LoVo (cell line): ENCODE results near the gene HOXD4.

Source experiments
- DNase-seq: peaks from one replicate; pipeline ENCODE4 v3.0.0-alpha.2; 2016; ENCODE audit warnings: low spot score

The HOXD4 gene

DNA sequence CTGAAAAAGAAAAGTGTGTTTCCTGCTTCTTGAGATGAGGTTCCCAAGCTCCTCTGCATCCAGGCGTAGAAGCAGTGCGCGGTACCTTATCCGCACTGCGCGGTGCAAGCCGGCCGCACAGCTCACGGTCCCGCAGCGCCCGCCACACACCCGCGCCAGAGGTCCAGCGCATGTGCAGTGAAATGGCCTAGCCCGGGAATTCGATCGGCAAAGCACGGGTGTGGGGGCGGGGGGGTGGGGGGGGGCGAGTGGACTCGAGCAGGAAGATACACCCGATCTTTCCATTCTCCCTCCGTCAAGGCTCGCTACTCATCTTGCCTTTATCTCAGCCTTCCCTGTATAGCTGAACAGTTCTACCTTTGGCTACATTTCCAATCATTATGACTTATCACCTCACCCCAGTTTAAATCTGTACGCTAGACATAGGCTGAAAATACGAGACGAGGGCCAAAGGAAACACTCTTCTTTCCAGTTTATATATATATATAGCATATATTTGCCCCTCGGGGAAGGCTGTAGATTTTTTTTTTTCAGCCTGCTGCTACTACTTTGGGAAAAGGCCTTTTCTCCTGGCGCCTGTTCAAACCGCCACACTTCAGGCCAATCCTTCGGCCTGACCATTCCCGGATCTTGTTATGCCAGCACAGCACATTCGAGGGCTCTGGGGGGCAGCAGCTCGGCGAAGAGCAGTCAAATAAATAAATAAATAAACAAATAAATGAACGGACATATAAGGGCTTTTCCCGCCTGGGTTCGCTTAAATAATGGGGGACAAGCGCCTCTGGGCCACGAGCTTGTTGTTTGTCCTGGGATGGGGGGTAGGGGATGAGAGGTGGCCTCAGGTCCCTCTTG is 11.5 kb upstream of the HOXD4 start:
- DNase-seq = no peak

GRCh38 chr2:176140513-176141317 is 10.6 kb upstream of the HOXD4 start:
- peak; percentile 54 for DNase-seq

GRCh38 chr2:176142281-176142680 is 9.1 kb upstream of the HOXD4 start:
- DNase-seq = no peak

- DNase-seq = no peak
These were observed 6.0 kb upstream of the HOXD4 start for GRCh38 chr2:176145085-176145969.

DNA sequence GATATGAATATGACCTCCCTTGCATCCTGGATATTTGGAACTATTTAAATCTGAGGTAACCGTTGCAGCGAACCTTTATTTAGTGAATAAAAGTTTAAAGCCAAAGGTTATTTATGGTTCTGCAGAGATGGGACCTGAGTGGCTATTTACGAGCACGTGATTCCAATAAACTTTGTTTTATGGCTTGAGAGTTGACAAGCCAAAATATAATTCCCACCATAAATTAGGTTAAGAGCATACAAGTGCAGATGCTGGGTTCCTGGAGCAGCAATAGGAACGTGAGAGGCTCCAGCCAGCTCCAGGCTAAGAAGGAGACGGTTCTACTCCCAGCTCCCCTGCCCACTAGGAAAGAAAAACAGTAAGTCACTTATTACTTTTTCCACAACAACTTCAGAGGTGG is 5.2 kb upstream of the HOXD4 start:
- DNase-seq = no peak

DNA sequence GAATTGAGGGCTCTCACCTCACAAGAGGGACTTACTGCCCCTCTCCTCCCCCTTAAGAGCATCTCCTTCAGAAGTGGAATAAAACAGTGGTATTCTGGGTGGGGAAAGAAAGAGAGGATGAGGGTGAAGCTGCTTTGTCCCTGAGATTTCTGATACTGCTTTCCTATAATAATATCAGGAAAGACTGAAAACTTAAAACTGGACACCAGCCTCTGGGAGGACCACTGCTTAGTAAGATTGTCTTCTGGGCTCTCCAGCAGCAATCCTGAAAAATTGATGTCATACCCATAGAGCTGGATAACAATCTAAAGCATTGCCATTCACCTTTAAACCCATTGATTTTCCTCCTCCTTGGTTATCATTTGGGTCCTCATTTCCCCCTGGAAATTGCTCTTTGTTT is 4.7 kb upstream of the HOXD4 start:
- DNase-seq = no peak

DNA sequence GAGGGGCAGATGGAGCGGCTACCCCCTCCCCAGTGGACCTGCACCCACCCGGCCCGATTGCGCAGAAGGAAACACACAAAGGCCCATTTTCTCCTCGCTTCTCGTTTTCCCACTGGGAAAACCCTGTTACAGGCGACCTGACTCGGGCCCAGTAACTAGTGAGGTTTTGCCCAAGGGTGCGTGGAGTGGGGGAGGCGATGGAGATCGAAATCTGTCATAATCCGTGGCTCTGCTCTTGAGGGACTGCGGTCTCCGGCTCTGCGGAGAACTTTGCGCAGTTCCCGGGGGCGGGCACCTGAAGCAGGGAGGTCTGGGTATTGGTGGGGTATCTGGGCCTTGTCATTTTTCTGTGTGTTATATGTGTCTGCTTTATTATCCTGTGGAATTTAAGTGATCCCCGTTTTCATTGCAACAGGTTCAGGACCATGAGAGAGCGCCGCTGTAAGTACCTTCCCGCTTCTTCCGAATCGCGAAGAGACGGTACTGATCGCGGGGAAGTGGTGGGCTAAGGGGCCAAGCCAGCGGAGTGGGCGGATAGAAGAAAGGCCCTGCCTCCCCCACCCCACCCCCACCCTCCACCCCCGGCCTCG is 4.0 kb upstream of the HOXD4 start:
- DNase-seq = no peak

GRCh38 chr2:176147800-176148496 is 3.4 kb upstream of the HOXD4 start:
- DNase-seq = no peak

- DNase-seq = no peak
These were observed 2.5 kb upstream of the HOXD4 start for GRCh38 chr2:176148751-176149421.

- DNase-seq = no peak
These were observed 1.8 kb upstream of the HOXD4 start for GRCh38 chr2:176149481-176149938.

DNA sequence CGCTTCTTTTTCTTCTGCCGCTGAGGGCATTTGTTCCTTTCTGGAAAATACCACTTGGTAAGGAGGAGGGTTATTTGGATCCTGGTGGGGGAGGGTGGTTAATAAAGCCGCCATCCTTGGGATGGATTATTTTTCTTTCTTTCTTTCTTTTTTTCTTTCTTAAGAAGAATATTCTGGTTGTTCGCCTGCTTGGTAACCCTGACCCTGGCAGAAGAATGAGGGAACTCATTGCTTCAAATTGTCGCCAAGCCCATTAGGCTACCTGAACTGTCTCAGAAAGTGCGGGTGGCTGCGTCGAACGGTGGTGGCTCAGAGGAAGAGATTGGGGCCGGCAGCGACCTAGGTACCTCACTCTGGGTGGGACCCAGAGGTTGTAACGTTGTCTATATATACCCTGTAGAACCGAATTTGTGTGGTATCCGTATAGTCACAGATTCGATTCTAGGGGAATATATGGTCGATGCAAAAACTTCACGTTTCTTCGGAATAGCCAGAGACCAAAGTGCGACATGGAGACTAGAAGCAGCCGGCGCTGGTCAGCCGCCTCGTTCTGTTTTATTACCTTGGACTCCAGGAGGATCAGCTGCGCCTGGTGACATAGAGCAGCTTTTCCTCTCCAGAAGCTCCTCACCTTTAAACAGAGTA is 1.3 kb upstream of the HOXD4 start:
- DNase-seq = no peak

DNA sequence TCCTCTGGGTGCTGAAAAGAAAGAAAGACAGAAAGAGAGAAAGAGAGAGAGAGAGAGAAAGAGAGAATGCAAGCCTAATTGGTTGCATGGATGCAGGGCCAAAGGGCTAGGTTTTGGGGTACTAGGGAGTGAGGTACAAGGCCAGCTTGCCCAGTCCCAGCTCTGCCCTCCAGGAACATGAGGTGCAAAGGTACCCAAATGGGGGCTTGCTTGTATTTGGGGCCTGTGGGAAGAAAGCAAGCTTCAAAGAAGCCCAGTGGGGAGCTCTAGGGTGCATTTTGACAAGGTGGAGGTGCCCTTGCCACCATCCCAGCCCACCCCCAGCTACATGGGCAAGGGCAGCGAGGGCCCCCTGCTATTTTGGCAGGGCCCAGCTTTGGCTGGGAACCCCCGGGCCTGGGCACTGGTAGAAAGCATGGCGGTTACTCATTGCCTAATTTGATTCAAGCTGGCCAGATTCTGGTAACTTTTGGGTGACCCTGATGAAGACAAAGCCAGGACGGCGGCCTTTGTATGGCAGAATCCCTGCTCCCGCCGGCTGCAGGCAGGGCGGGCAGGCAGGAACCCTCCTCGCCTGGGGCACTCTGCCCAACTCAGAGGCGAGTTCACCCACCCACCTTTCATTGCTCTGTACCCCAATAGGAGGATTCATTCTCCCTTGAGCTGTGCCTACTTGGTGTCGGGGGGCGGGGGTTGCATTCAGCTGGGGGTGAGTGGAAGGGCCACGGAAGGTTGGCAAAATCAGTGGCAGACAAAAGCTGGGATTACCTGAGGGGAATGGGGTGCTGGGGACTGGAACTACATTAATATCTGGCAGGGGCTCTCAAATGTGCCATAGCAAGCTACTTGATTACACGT is 537 bp upstream of the HOXD4 start:
- no peak for DNase-seq

DNA sequence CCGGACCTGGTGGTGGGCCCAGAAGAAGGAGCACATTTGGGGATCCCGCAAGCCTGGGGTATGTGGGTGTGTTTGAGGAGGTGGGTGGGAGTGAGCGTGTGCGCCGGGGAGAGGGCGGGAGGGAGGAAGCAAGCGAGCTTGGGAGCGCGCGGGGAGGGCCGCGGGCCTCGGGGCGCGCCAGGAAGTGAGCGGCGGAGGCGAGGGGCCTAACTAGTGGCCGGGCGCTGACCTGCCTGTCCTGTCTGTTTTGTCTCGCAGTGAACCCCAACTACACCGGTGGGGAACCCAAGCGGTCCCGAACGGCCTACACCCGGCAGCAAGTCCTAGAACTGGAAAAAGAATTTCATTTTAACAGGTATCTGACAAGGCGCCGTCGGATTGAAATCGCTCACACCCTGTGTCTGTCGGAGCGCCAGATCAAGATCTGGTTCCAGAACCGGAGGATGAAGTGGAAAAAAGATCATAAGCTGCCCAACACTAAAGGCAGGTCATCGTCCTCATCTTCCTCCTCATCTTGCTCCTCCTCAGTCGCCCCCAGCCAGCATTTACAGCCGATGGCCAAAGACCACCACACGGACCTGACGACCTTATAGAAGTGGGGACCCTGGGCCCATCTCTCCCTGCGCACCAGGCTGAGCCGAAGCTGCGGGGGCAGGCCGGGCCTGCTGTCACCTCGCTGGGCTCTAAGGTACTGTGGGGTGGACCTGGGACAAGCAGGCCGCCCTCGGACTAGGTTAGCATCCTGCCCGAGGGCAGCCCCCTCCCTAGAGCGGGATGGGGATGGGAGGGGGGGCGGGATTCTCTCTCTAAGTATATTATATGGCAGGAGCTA is 1.2 kb downstream of the HOXD4 start:
- no peak for DNase-seq

- no peak for DNase-seq
These were observed 3.4 kb downstream of the HOXD4 start for GRCh38 chr2:176154576-176155252.

DNA sequence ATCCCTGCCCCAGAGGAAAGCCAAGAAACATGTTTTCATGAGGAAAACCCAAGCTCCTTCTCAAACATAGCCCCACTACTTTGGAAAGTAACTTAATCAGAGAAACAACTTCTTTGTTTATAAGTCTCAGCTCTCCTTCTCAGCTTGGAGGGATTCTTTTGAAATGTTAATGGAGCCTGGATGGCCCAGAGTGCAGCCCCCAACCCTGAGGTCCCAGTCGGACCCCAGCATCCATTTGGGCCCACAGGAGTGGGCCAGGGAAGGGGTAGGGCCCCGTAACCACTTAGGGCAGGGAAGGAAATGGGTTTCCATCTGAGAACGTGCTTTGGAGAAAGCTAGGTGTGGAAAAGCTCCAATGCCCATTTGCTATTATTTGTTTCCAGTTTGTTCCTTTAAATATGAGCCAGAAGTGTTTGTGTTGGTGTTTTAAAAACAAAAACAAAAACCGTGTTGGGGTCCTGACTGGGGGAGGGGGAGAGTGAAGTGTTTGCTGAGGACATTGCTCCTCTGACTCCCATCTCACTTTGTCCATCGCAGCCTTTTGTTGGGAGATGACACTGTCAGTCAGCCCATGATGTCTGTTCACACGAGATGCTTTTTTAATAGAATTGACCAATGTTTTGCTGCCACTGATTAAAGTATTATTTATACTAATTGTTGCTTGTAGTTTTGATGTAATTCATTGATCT is 4.2 kb downstream of the HOXD4 start:
- no peak for DNase-seq

DNA sequence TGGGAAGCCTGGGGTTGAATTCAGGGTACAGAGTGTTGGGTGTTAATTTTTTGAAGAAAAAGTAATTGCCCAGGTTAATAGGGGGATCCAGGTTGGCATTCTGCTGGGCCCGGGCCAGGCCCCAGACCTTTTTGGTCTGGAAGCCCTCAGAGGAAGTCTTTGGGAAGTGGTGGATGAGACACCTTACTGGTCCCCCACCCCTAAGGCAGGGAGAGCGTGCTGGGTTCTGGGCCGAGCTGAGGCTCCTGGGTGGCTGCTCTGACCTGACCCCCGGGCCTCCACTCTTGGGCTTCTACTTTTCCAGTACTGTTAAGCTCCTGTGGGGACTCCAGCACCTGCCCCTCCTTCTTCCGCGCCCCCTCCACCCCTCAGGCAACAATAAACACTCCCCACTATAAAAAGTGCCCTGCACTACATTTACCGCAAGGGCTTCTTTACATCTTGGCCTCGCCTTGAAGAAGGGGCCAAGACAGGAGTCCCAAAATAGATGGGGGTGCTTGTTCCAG is 5.0 kb downstream of the HOXD4 start:
- no peak for DNase-seq
